Measurements from ENCODE around the gene CCDC87.

GRCh38 chr11:66589996-66590675 lies 2.7 kb downstream of the CCDC87 start:
- TF ChIP-seq CTCF (IDR thresholded peaks at IDR 0.05) (no peak), POLR2A (IDR thresholded peaks at IDR 0.05) (no peak)
